Amniotic stem cell (primary cell): ENCODE measurements around the gene KRTAP21-1.
"Not testable (repeated sequence)": the region's sequence is repeated elsewhere in the genome, so short reads cannot be mapped to it uniquely, and the experiment has no call there.

Source experiments
- DNase-seq: peaks from one replicate; lab custom pipeline; 2025; lab: John Stamatoyannopoulos, UW

KRTAP21-1 gene

GRCh38 chr21:30755328-30755727, at the start of gene KRTAP21-1:
TSS of gene KRTAP21-1 (minus strand) at chr21:30755428. CDS start at chr21:30755378, 50 bp downstream.
- not testable (repeated sequence) for DNase-seq

GRCh38 chr21:30800605-30801004, 45.4 kb upstream of the KRTAP21-1 start:
- no peak for DNase-seq

GRCh38 chr21:30793581-30794314, 38.5 kb upstream of the KRTAP21-1 start:
- DNase-seq = no peak

GRCh38 chr21:30779249-30779648, 24.0 kb upstream of the KRTAP21-1 start:
- no peak for DNase-seq

- no peak for DNase-seq
Observed at GRCh38 chr21:30769724-30770431, 14.7 kb upstream of the KRTAP21-1 start.

- no peak for DNase-seq
Observed at GRCh38 chr21:30760776-30761175, 5.5 kb upstream of the KRTAP21-1 start.

- DNase-seq = no peak
Observed at GRCh38 chr21:30758306-30758705, 3.1 kb upstream of the KRTAP21-1 start.

- DNase-seq = no peak
Observed at GRCh38 chr21:30747159-30747558, 8.1 kb downstream of the KRTAP21-1 start, which contains the start of gene KRTAP21-2. TSS of gene KRTAP21-2 (minus strand) at chr21:30747259. CDS start at chr21:30747202, 57 bp downstream.

GRCh38 chr21:30740462-30740861, 14.8 kb downstream of the KRTAP21-1 start:
- DNase-seq = no peak

GRCh38 chr21:30733026-30733425, 22.2 kb downstream of the KRTAP21-1 start:
- no peak for DNase-seq

GRCh38 chr21:30726726-30727125, 28.5 kb downstream of the KRTAP21-1 start:
- DNase-seq = no peak

- no peak for DNase-seq
Observed at GRCh38 chr21:30719401-30719800, 35.8 kb downstream of the KRTAP21-1 start.

GRCh38 chr21:30718239-30718909, 36.9 kb downstream of the KRTAP21-1 start, which contains the start of gene KRTAP21-3:
TSS of gene KRTAP21-3 (minus strand) at chr21:30718777. CDS start at chr21:30718759, 18 bp downstream.
- DNase-seq = no peak

GRCh38 chr21:30717105-30717504, 38.1 kb downstream of the KRTAP21-1 start:
- no peak for DNase-seq

- no peak for DNase-seq
Observed at GRCh38 chr21:30714946-30715345, 40.3 kb downstream of the KRTAP21-1 start.

GRCh38 chr21:30714456-30714855, 40.8 kb downstream of the KRTAP21-1 start:
- no peak for DNase-seq

- DNase-seq = no peak
Observed at GRCh38 chr21:30713766-30714165, 41.5 kb downstream of the KRTAP21-1 start.

- no peak for DNase-seq
Observed at GRCh38 chr21:30710499-30710898, 44.7 kb downstream of the KRTAP21-1 start.

- DNase-seq = no peak
Observed at GRCh38 chr21:30707409-30707808, 47.8 kb downstream of the KRTAP21-1 start.
